ENCODE data around the gene CYTH4.

DNA sequence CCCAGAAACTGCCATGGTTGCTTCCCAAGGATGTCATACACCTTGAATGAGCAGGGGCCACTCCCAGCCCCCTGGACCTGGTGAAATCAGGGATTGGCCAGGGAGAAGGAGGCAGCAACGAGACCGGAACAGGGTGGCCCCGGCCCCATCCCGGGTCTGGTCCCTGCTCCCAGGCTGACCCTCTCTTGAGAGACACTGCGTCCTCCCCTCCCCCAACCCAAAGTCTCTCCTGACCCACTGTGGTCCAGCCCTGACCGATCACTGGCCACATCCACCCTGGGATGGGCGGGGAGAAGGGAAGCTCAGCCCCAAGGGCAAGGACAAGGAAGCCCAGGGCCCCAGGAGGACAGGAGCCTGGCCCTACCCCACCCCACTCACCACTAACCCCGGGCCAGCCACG is 12.4 kb downstream of the CYTH4 start:
- TF ChIP-seq CREM (CRISPR knock-in tag; IDR thresholded peaks at IDR 0.05) (no peak), TCF7 (CRISPR knock-in tag; IDR thresholded peaks at IDR 0.05; ENCODE audit: low read depth) (no peak), NR3C1 (CRISPR knock-in tag; conservative IDR thresholded peaks at IDR 0.05; ENCODE audit: low read depth) (no peak), SP1 (CRISPR knock-in tag; conservative IDR thresholded peaks at IDR 0.05) (no peak), ETV6 (CRISPR knock-in tag; IDR thresholded peaks at IDR 0.05) (no peak)
- TF ChIP-seq, protein P1, sequence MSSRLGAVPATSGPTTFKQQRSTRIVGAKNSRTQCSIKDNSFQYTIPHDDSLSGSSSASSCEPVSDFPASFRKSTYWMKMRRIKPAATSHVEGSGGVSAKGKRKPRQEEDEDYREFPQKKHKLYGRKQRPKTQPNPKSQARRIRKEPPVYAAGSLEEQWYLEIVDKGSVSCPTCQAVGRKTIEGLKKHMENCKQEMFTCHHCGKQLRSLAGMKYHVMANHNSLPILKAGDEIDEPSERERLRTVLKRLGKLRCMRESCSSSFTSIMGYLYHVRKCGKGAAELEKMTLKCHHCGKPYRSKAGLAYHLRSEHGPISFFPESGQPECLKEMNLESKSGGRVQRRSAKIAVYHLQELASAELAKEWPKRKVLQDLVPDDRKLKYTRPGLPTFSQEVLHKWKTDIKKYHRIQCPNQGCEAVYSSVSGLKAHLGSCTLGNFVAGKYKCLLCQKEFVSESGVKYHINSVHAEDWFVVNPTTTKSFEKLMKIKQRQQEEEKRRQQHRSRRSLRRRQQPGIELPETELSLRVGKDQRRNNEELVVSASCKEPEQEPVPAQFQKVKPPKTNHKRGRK (CRISPR knock-in tag; IDR thresholded peaks at IDR 0.05; ENCODE audit: borderline replicate concordance) = no peak
- TF ChIP-seq, protein P2, sequence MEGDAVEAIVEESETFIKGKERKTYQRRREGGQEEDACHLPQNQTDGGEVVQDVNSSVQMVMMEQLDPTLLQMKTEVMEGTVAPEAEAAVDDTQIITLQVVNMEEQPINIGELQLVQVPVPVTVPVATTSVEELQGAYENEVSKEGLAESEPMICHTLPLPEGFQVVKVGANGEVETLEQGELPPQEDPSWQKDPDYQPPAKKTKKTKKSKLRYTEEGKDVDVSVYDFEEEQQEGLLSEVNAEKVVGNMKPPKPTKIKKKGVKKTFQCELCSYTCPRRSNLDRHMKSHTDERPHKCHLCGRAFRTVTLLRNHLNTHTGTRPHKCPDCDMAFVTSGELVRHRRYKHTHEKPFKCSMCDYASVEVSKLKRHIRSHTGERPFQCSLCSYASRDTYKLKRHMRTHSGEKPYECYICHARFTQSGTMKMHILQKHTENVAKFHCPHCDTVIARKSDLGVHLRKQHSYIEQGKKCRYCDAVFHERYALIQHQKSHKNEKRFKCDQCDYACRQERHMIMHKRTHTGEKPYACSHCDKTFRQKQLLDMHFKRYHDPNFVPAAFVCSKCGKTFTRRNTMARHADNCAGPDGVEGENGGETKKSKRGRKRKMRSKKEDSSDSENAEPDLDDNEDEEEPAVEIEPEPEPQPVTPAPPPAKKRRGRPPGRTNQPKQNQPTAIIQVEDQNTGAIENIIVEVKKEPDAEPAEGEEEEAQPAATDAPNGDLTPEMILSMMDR (IDR thresholded peaks at IDR 0.05) = no peak
- TF ChIP-seq, protein P3, sequence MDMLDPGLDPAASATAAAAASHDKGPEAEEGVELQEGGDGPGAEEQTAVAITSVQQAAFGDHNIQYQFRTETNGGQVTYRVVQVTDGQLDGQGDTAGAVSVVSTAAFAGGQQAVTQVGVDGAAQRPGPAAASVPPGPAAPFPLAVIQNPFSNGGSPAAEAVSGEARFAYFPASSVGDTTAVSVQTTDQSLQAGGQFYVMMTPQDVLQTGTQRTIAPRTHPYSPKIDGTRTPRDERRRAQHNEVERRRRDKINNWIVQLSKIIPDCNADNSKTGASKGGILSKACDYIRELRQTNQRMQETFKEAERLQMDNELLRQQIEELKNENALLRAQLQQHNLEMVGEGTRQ (CRISPR knock-in tag; IDR thresholded peaks at IDR 0.05) = no peak
- TF ChIP-seq, protein P4, sequence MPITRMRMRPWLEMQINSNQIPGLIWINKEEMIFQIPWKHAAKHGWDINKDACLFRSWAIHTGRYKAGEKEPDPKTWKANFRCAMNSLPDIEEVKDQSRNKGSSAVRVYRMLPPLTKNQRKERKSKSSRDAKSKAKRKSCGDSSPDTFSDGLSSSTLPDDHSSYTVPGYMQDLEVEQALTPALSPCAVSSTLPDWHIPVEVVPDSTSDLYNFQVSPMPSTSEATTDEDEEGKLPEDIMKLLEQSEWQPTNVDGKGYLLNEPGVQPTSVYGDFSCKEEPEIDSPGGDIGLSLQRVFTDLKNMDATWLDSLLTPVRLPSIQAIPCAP (CRISPR knock-in tag; IDR thresholded peaks at IDR 0.05) = no peak
- TF ChIP-seq, protein P5, sequence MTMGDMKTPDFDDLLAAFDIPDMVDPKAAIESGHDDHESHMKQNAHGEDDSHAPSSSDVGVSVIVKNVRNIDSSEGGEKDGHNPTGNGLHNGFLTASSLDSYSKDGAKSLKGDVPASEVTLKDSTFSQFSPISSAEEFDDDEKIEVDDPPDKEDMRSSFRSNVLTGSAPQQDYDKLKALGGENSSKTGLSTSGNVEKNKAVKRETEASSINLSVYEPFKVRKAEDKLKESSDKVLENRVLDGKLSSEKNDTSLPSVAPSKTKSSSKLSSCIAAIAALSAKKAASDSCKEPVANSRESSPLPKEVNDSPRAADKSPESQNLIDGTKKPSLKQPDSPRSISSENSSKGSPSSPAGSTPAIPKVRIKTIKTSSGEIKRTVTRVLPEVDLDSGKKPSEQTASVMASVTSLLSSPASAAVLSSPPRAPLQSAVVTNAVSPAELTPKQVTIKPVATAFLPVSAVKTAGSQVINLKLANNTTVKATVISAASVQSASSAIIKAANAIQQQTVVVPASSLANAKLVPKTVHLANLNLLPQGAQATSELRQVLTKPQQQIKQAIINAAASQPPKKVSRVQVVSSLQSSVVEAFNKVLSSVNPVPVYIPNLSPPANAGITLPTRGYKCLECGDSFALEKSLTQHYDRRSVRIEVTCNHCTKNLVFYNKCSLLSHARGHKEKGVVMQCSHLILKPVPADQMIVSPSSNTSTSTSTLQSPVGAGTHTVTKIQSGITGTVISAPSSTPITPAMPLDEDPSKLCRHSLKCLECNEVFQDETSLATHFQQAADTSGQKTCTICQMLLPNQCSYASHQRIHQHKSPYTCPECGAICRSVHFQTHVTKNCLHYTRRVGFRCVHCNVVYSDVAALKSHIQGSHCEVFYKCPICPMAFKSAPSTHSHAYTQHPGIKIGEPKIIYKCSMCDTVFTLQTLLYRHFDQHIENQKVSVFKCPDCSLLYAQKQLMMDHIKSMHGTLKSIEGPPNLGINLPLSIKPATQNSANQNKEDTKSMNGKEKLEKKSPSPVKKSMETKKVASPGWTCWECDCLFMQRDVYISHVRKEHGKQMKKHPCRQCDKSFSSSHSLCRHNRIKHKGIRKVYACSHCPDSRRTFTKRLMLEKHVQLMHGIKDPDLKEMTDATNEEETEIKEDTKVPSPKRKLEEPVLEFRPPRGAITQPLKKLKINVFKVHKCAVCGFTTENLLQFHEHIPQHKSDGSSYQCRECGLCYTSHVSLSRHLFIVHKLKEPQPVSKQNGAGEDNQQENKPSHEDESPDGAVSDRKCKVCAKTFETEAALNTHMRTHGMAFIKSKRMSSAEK (CRISPR knock-in tag; IDR thresholded peaks at IDR 0.05; ENCODE audit: borderline replicate concordance) = no peak
- TF ChIP-seq, protein P6, sequence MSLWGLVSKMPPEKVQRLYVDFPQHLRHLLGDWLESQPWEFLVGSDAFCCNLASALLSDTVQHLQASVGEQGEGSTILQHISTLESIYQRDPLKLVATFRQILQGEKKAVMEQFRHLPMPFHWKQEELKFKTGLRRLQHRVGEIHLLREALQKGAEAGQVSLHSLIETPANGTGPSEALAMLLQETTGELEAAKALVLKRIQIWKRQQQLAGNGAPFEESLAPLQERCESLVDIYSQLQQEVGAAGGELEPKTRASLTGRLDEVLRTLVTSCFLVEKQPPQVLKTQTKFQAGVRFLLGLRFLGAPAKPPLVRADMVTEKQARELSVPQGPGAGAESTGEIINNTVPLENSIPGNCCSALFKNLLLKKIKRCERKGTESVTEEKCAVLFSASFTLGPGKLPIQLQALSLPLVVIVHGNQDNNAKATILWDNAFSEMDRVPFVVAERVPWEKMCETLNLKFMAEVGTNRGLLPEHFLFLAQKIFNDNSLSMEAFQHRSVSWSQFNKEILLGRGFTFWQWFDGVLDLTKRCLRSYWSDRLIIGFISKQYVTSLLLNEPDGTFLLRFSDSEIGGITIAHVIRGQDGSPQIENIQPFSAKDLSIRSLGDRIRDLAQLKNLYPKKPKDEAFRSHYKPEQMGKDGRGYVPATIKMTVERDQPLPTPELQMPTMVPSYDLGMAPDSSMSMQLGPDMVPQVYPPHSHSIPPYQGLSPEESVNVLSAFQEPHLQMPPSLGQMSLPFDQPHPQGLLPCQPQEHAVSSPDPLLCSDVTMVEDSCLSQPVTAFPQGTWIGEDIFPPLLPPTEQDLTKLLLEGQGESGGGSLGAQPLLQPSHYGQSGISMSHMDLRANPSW (CRISPR knock-in tag; conservative IDR thresholded peaks at IDR 0.05; ENCODE audit: low read depth) = no peak
